GM19467 (cell line): ENCODE measurements around the gene SMIM44.

Source experiments
- ATAC-seq: cut with Tn5 transposase; IDR thresholded peaks from one replicate; pipeline ENCODE4 v1.9.1; 2021; ENCODE audit warnings: mild to moderate bottlenecking, moderate library complexity; ENCODE audit not compliant: unreplicated experiment

Gene SMIM44

GRCh38 chr19:3478409-3479176 is 4.6 kb downstream of the SMIM44 start:
- no peak for ATAC-seq

DNA sequence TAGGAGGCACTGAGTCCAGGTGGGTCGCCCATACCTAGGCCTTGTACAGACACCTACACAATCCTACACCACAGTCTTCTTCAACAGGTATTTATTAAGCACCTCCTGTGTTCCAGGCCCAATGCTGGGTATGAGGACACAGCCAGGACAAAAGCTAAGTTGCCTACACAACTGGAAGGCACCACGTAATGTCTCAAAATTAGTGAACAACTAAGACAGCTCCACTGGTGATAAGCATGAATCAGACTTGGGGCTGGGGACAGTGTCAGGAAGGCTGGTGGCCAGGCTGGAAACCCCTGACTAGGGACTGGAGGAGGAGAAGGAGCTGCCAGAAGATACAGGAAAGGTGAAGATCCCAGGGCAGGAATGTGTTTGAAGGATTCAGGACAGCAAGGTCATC is 5.3 kb downstream of the SMIM44 start:
- no peak for ATAC-seq

DNA sequence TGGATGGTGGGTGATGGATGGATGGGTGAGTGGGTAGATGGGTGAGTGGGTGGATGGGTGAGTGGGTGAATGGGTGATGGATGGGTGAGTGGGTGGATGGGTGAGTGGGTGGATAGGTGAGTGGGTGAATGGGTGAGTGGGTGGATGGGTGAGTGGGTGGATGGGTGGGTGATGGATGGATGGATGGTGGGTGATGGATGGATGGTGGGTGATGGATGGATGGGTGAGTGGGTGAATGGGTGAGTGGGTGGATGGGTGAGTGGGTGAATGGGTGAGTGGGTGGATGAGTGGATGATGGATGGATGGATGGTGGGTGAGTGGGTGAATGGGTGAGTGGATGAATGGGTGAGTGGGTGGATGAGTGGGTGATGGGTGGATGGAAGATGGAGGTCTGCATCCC is 5.7 kb downstream of the SMIM44 start:
- no peak for ATAC-seq

- no peak for ATAC-seq
Observed at GRCh38 chr19:3476830-3477229, 6.4 kb downstream of the SMIM44 start.

DNA sequence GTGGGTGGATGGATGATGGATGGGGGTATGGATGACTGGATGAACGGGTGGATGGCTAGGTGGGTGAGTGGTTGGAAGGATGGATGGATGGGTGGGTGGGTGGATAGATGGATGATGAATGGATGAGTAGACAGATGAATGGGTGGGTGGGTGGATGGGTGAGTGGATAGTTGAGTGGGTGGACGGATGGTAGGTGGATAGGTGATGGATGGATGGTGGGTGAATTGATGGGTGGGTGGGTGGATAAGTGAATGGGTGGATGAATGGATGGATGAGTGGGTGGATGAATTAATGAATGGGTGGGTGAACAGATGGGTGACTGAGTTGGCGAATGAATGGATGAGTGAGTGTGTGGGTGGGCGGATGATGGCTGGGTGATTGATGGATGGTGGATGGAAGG is 7.8 kb downstream of the SMIM44 start:
- ATAC-seq, result no peak

DNA sequence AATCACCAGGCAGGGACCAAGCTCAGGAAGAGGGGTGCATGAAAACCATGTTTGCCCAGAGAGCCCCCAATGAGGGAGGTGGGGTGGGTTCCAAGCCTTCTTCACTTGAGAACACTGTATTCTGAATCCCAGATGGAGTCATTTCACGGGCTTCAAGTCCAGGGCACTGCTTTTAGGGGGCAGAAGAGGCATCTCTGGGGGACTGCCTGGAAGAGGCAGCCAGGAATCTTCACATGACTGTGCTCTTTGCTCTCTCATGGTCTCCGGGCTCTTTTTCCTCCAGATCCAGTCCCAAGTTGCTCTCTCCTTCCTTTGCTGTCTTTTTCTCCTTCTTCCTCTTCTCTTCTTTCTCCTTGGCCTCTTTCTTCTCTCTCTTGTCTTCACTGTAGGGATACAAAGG is 8.6 kb downstream of the SMIM44 start:
- no peak for ATAC-seq

DNA sequence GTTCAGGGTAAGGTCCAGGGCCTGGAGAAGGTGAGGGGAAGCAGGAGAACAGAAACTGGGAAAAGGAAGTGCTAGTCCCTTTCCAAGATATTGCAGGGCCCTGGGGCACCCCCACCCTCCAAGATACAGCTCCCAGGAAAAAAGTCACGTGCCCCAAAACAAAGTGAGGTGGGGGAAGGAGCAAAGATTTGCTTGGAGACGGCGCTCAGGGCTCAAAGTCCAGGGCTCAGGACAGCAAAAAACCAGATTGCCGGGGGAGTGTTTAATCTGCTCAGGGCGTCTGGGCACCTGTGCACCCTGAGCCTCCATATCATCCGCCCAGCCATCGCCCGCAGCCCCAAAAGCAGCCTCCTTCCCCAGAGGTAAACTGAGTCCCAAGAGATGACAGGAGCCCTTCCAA is 9.2 kb downstream of the SMIM44 start:
- ATAC-seq, result no peak

- ATAC-seq, result no peak
Observed at GRCh38 chr19:3471954-3472655, 11.1 kb downstream of the SMIM44 start.

- no peak for ATAC-seq
Observed at GRCh38 chr19:3470500-3471128, 12.6 kb downstream of the SMIM44 start.

DNA sequence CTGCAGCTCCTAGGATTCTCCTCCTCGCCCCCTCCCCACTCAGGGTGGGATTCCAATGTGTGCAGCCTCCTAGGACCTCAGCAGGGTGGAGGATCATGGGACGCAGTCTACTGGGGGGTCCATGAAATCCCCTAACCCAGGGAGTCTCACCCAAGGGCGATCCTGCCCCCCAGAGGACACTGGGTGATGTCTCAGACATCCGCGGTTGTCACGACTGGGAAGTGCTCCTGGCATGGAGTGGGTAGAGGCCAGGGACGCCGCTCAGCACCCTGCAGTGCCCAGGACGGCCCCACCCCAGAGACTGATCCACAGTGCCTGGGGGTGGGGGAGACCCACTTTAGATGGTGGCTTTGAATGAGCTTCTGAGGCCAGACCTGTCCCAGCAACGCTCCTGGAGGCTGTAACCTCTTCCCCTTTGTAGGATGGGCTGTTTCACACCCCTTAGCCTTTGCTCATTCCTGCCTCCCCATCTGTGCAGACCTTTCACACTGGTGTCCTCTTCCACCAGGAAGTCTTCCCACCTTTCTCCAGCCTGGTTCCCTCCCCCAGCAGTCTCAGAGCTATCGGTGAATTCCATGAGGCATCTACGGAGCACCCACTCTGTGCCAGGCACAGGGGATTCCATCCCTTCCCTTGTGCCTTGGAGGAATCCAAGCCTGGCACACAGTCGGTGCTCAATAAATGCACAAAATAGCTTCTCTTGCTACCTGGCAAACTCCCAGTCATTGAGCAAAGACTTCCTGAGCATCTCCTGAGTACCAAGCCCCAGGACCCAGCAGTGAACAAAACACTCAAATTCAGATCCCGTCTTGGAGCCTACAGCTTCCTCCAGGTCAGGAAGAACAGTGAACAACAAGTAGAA is 13.4 kb downstream of the SMIM44 start:
- ATAC-seq, result no peak

DNA sequence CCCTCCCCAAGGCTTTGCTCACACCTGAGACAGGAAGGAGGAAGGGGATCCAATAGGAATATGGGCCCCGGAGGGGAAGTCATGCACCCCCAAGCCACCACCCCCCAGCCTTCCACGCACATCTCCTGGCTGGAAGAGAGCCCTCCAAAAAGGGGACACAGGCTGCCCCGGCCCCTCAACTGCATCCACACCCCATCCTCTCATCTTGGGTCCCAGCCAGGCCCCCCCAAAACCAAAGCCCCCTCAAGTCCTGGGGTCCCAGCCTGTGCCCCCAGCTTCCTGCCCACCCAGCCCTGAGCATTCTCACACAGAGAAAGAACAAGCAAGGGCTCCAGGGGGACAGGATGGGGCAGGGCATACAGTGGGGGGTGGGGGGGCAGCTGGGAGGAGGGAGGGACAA is 15.0 kb downstream of the SMIM44 start:
- ATAC-seq, result no peak

GRCh38 chr19:3467437-3468198 is 15.6 kb downstream of the SMIM44 start:
- no peak for ATAC-seq

- ATAC-seq, result no peak
Observed at GRCh38 chr19:3466635-3467034, 16.6 kb downstream of the SMIM44 start.

- ATAC-seq, result no peak
Observed at GRCh38 chr19:3465552-3465951, 17.7 kb downstream of the SMIM44 start.

DNA sequence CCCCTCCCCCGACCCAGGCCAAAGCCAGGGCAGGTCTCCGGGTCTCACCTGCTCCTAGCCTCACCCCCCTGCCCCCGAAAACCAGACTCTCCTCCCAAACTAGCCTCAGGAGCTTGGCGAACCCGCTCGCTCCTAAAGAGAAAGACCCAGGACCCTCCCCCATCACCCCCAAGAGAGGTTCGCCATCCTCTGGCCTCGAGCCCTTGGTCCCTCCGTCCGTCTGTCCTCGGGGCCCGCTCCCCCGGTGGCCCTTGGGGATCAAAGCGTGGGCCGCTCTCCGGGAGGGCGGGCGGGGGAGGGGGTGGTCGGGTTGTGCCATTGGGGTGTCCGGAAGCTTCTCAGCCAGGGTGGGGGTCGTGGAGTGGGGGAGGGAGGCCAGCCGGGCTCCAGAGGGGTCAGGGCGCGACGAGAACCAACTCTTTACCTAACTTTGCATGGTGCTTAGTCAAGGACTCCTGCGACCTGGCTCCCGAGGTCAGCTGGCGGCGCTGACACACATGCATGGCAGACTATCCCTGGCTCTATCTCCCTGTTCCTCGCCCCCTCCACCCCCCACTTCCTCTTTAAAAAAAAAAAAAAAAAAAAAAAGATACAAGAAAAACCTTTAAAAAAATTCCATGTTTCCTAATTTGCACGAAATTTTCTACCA is 18.5 kb downstream of the SMIM44 start:
- no peak for ATAC-seq

- no peak for ATAC-seq
Observed at GRCh38 chr19:3463714-3464586, 19.3 kb downstream of the SMIM44 start.

- no peak for ATAC-seq
Observed at GRCh38 chr19:3462991-3463713, 20.1 kb downstream of the SMIM44 start.

DNA sequence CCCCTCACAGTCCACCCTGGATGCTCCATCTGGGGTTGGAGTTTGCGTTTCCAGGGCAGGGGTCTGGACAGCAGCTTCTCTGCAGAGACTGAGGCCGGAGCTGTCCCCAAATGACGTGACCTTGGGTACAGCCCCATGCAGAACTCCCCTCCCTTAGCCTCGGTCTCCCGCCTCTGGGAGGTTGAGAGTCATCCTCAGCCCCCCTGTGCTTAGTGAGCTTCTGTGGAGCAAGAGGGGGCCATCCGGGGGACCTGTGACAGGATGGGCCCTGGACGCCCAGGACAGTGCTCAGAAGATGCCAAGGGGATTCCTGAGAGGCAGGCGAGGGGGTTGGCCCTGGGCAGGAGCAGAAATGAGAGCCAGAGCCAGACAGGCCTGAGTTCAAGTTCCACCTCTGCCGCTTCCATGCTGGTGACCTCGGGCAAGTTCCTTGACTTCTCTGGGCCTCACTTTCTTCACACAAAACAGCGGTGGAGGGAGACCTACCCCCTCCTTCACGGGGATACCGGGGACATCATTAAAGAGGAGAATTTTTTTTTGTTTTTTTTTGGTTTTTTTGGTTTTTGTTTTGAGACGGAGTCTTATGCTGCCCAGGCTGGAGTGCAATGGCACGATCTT is 23.2 kb downstream of the SMIM44 start:
- ATAC-seq, result no peak
